ENCODE data around the gene KCNMA1. TPM values are rescaled to one million over a fixed set of nuclear protein-coding genes. Genes with fewer than 3 reads are reported as not detected.
A peak's percentile ranks its signal among the peaks of the same experiment; 100 is the strongest.

The KCNMA1 gene
- total RNA-seq, 1 donor = 106 TPM

DNA sequence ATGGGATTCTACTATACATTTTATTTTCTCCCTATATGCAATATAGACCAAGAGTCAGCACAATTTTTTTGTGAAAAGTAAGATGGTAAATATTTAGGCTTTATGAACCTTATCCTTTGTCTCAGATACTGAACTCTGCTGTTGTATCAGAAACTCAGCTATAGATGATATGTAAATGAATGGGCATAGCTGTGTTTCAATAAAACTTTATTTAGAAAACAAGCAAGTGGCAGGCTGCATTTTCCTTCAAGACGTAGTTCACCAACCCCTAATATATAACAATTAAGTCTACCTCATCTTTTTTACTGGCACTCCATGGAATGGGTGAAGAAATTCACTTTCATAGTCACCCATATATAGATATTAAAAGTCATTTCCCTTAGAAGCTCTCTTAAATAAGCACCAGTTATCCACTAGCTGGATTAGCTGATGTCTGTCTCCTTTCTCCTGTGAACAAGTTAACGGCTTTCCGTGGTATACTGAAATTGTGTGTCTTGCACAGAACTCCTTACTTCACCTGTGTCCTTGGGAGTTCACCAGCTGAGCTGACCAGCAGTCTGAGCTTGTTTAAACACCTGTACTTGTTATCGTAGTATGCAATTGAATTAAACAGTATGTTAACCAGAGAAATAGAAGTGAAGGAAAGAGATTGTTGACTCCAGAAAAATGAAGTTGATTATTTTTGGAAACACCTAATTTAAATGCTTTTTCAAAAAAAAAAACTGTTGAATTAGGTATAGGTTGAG is 770.6 kb downstream of the KCNMA1 start:
- TF ChIP-seq CTCF (IDR thresholded peaks at IDR 0.05; ENCODE audit: insufficient read depth, low read length) = no peak
- DNase-seq (ENCODE audit: low read depth) = no peak
- H3K4me3 ChIP-seq (ENCODE audit: low read depth, low read length) = no peak overlapping the region

DNA sequence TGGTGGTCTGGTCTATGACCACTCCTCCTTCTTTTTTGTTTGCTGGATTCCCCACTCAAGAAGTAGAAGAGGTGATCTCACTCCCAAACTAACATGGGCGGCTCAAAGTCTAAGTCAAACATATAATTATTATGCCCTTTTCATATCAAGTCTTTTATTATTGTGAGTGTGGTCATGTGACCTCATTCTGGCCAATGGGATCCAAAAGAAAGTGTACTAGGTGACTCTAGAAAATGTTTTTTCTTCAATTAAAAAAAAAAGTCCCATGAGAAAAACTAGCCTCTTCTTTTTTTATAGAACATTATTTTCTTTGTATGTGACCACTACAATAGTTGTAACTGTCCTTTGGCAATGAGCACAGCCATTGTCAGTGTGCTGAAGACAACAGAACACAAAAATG is 772.7 kb downstream of the KCNMA1 start:
- H3K4me3 ChIP-seq (ENCODE audit: low read depth, low read length) = no peak overlapping the region
- no peak for DNase-seq (ENCODE audit: low read depth)
- TF ChIP-seq CTCF (IDR thresholded peaks at IDR 0.05; ENCODE audit: insufficient read depth, low read length) = no peak

DNA sequence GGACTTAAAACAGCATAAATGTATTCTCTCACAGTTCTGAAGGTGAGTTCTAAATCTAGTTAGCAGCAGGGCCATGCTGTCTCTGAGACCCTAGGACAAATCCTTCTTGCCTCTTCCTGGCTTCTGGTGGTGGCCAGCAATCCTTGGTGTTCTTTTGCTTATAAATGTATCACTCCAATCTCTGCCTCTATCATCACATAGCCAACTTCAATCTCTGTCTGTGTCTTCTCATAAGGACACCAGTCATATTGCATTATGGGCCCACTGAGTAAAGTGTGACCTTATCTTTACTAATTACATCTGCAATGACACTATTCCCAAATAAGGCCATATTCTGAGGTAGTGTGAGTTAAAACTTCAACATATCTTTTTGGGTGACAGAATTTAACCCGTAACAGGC is 778.9 kb downstream of the KCNMA1 start:
- no peak for TF ChIP-seq CTCF (IDR thresholded peaks at IDR 0.05; ENCODE audit: insufficient read depth, low read length)
- no peak for DNase-seq (ENCODE audit: low read depth)
- no peak overlapping the region for H3K4me3 ChIP-seq (ENCODE audit: low read depth, low read length)

GRCh38 chr10:76840802-76841201 is 796.8 kb downstream of the KCNMA1 start:
- no peak for TF ChIP-seq CTCF (IDR thresholded peaks at IDR 0.05; ENCODE audit: insufficient read depth, low read length)

DNA sequence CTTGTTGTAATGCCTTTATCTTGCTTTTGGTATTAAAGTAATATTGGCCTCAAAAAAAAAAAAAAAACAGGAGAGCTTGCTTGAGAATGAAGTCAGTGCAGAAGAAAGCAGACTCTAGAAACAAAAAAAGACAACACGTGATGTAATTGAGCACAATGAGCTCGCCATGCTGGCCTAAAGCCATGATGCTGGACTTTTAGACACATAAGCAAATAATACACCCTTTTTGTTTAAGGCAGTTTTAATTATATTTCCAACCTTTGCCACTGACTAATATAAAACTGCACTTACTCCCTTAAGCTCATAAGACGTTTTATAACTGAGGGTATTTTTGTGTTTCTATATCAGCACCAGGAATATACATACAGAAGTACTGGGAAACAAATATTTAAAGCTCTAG is 798.3 kb downstream of the KCNMA1 start:
- no peak overlapping the region for H3K4me3 ChIP-seq (ENCODE audit: low read depth, low read length)
- peak; percentile 21 for DNase-seq (ENCODE audit: low read depth)
- TF ChIP-seq CTCF (IDR thresholded peaks at IDR 0.05; ENCODE audit: insufficient read depth, low read length) = no peak

More at GRCh38 chr10:76840802-76841201, 796.8 kb downstream of the KCNMA1 start:
- no peak overlapping the region for H3K4me3 ChIP-seq (ENCODE audit: low read depth, low read length)
- DNase-seq (ENCODE audit: low read depth) = no peak

DNA sequence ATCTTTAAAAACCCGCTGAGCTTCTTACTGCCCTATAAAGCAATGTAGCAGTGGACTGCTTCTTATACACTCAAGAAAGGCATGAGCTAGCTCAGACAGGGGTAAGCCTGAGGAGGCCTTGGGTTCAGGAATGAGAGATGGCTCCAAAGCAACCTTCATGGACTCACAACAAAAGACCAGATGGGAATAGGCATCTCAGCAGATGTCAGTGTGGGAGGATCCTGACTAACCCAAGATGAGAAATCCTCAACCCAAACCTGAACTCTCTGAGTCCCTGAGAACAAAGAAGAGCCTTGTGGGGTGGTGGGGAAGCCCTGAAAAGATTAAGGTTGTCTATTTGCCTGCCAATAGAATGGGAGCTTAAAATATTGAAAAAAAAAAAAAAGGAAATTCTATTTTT is 807.4 kb downstream of the KCNMA1 start:
- H3K4me3 ChIP-seq (ENCODE audit: low read depth, low read length) = no peak overlapping the region
- DNase-seq (ENCODE audit: low read depth) = no peak
- no peak for TF ChIP-seq CTCF (IDR thresholded peaks at IDR 0.05; ENCODE audit: insufficient read depth, low read length)

GRCh38 chr10:76829724-76830123 is 807.9 kb downstream of the KCNMA1 start:
- H3K4me3 ChIP-seq (ENCODE audit: low read depth, low read length) = no peak overlapping the region
- no peak for DNase-seq (ENCODE audit: low read depth)
- no peak for TF ChIP-seq CTCF (IDR thresholded peaks at IDR 0.05; ENCODE audit: insufficient read depth, low read length)
